Pancreas (tissue), 10 donors: ENCODE measurements around the gene INTS11. TPM values are rescaled to one million over a fixed set of nuclear protein-coding genes. Genes with fewer than 3 reads are reported as not detected.

Experiments used
- ATAC-seq, 4 donors: fragments of 200-7000 bp; cut with Tn5 transposase; one replicate each; pipeline versions ENCODE4 v1.8.0 to v1.9.1; 2020; ENCODE audit warnings: mild to moderate bottlenecking in 4 of 4, moderate library complexity in 4 of 4
- DNase-seq, 6 donors: peaks; one replicate each; pipeline ENCODE4 v3.0.0-alpha.2; 2020
- FAIRE-seq: peaks from 2 replicates; lab custom pipeline; 2012; peaks lifted over from hg19 to GRCh38; lab: Jason Lieb, UNC
- H3K27ac ChIP-seq, 4 donors: fragments of 200-600 bp; sonication (generic); 1 replicate in 3 of 4; 2 replicates in 1 of 4; pipeline versions ENCODE4 v1.5.0 to v1.8.0; 2020
- H3K27me3 ChIP-seq, 4 donors: fragments of 200-600 bp; one replicate each; pipeline ENCODE4 v1.8.0; 2021
- H3K36me3 ChIP-seq, 3 donors: fragments of 200-600 bp; sonication (generic) in 1 of 3; one replicate each; pipeline versions ENCODE4 v1.5.0 to v1.8.0; 2020 to 2021
- H3K4me1 ChIP-seq, 3 donors: fragments of 200-600 bp; one replicate each; pipeline ENCODE4 v1.8.0; 2021
- H3K4me3 ChIP-seq, 4 donors: fragments of 200-600 bp; sonication (generic) in 2 of 4; one replicate each; pipeline versions ENCODE4 v1.5.0 to v1.8.0; 2020 to 2021
- H3K9me3 ChIP-seq, 4 donors: fragments of 200-600 bp; one replicate each; pipeline ENCODE4 v1.8.0; 2021
- CTCF ChIP-seq, 4 donors: fragments of 200-600 bp; sonication (generic) in 3 of 4; IDR thresholded peaks; one replicate each; pipeline versions ENCODE4 v1.5.0 to v1.8.0; 2021; ENCODE audit warnings: antibody characterized with exemption in 4 of 4
- WGBS, 2 donors: extraction: QIAGEN DNeasy Blood & Tissue Kit; methylation state at CpG; one replicate each; pipeline ENCODE4 v1.1.7; 2013; 5-methylcytosine and 5-hydroxymethylcytosine counted together
- intact Hi-C, 3 donors: fragments of 100-400 bp; cut with DNase I; formaldehyde crosslinking; loops; one replicate each; pipeline versions ENCODE4 v1.11.1 to v1.14.2; 2022
- polyA plus RNA-seq, 2 donors: library from polyadenylated mRNA; stranded (reverse); fragments of 200-250 nt; gene quantifications; one replicate each; pipeline ENCODE4 v1.2.3, GENCODE V29; 2013
- total RNA-seq, 6 donors: library from RNA; stranded (reverse); fragmentation: NEBNext Ultra II Directional in 4 of 6; extraction: Animal tissue kit (Norgen Biotek cat#: 25700) in 4 of 6; gene quantifications; one replicate each; pipeline versions ENCODE4 v1.2.1 to v1.2.4, GENCODE V29; 2021 to 2023
- donor health status: healthy with polysubstance abuse.
- donor health status: DM: no; HTN: no; CAD: no; lungs with moderate emphysema.
- donor health status: DM: no; HTN: no; CAD: no.
- donor health status: control.
- donor health status: control.
- donor health status: Bipolar disorder and iron deficiency.
- donor health status: DM: yes; HTN: yes; CAD: no.
- donor health status: DM: no; HTN: no; CAD: no.
- donor health status: DM: no; HTN: no; CAD: no.
- donor health status: DM: yes; HTN: yes; CAD: no.

The INTS11 gene
- total and polyA plus RNA-seq, 8 donors, result 33.4 to 311 (median 58.9) TPM

GRCh38 chr1:1357871-1358432 lies 33.5 kb upstream of the INTS11 start:
- H3K4me3 ChIP-seq, result peak overlapping the region in 2 of 4 donors; percentile 13 to 19
- intact Hi-C loops, result no loop called here

GRCh38 chr1:1356796-1357401 lies 32.4 kb upstream of the INTS11 start:
- no peaks in the 10 kb centered on the region for H3K9me3 ChIP-seq
- ATAC-seq, result no peak
- H3K36me3 ChIP-seq, result no peaks in the 10 kb centered on the region
- intact Hi-C loops, result no loop called here
- WGBS, 2 donors, result 60 to 62% methylated on average over 25 to 26 of the region's 26 CpGs
- FAIRE-seq, result no peak
- H3K4me3 ChIP-seq, result peak overlapping the region in 1 of 4 donors; percentile 19
- peak in 3 of 6 donors; percentile 14 to 79 (median 33) for DNase-seq
- no peaks in the 10 kb centered on the region for H3K27me3 ChIP-seq
- no peaks in the 10 kb centered on the region for H3K4me1 ChIP-seq
- no peak for TF ChIP-seq CTCF (IDR thresholded peaks at IDR 0.05)
- H3K27ac ChIP-seq, result no peak overlapping the region

More at GRCh38 chr1:1357871-1358432, 33.5 kb upstream of the INTS11 start:
- no peak for FAIRE-seq
- 24 to 29% methylated on average over 16 to 18 of the region's 18 CpGs for WGBS, 2 donors
- Histone ChIP-seq H3K36me3 (no peaks in the 10 kb centered on the region), H3K9me3 (no peaks in the 10 kb centered on the region), H3K4me1 (no peaks in the 10 kb centered on the region), H3K27ac (no peak overlapping the region), H3K27me3 (no peaks in the 10 kb centered on the region)
- ATAC-seq, result no peak
- no peak for TF ChIP-seq CTCF (IDR thresholded peaks at IDR 0.05)
- peak in 2 of 6 donors; percentile 13 to 72 for DNase-seq

- Histone ChIP-seq H3K9me3 (no peaks in the 10 kb centered on the region), H3K27ac (no peak overlapping the region), H3K4me1 (no peaks in the 10 kb centered on the region), H3K4me3 (no peak overlapping the region), H3K36me3 (no peaks in the 10 kb centered on the region), H3K27me3 (no peaks in the 10 kb centered on the region)
- DNase-seq, result peak in 4 of 6 donors; percentile 4 to 66 (median 30)
- intact Hi-C loops, result no loop called here
- 35 to 38% methylated on average over 8 of the region's 8 CpGs for WGBS, 2 donors
- no peak for ATAC-seq
- no peak for FAIRE-seq
- no peak for TF ChIP-seq CTCF (IDR thresholded peaks at IDR 0.05)
These were observed 31.8 kb upstream of the INTS11 start for GRCh38 chr1:1356166-1356795.

GRCh38 chr1:1355416-1355815 lies 31.0 kb upstream of the INTS11 start:
- H3K4me1 ChIP-seq, result no peaks in the 10 kb centered on the region

More at GRCh38 chr1:1355416-1355815, 31.0 kb upstream of the INTS11 start:
- intact Hi-C loops, result no loop called here
- Histone ChIP-seq H3K9me3 (no peaks in the 10 kb centered on the region), H3K27ac (no peak overlapping the region), H3K36me3 (no peaks in the 10 kb centered on the region), H3K4me3 (peak overlapping the region in 1 of 4 donors; percentile 31), H3K27me3 (no peaks in the 10 kb centered on the region)
- no peak for FAIRE-seq
- peak in 4 of 6 donors; percentile 14 to 84 (median 28) for DNase-seq
- ATAC-seq, result peak in 3 of 4 donors; percentile 23 to 47 (median 26)
- 1% methylated on average over 43 to 52 of the region's 52 CpGs for WGBS, 2 donors
- TF ChIP-seq CTCF (IDR thresholded peaks at IDR 0.05), result no peak
